HCT116 (cell line): Measurements from ENCODE around the gene DCAF6. TPM values are rescaled to one million over a fixed set of nuclear protein-coding genes. Genes with fewer than 3 reads are reported as not detected.

Experiments
- ATAC-seq: fragments of 200-7000 bp; cut with Tn5 transposase; 2 replicates; pipeline ENCODE4 v1.9.1; 2020; ENCODE audit warnings: mild to moderate bottlenecking, moderate library complexity
- BruUV-seq: library from RNA; stranded (reverse); fragments of 400-500 nt; replicated peaks from 2 replicates; lab custom pipeline; 2021; lab: Mats Ljungman, UMichigan
- CTCF ChIA-PET: fragments of 300-600 bp; sonication (Branson Sonifier 250); formaldehyde crosslinking; loops from one replicate; lab custom pipeline; 2021; ENCODE audit warnings: antibody characterized with exemption; lab: Charles Lee
- POLR2A ChIA-PET: fragments of 300-600, 350-600 bp; sonication (Branson Sonifier 250); formaldehyde crosslinking; loops from one replicate; lab custom pipeline; 2021; ENCODE audit warnings: antibody characterized with exemption; lab: Charles Lee
- RAD21 ChIA-PET, 2 experiments: fragments of 300-600 bp; sonication (Branson Sonifier 250); formaldehyde crosslinking; loops; one replicate each; lab custom pipeline; 2023; ENCODE audit warnings: low total read pairs in 2 of 2; ENCODE audit not compliant: uncharacterized antibody in 2 of 2, unreplicated experiment in 2 of 2, low non-redundant PET in 1 of 2; lab: Charles Lee
- DNase-seq: peaks from one replicate; pipeline ENCODE4 v3.0.0-alpha.2; 2010; ENCODE audit warnings: low read depth, low spot score
- H2AFZ ChIP-seq: fragments of 200-600 bp; shearing (Covaris generic), sonication (generic); 2 replicates; pipeline ENCODE4 v1.6.1; 2017; ENCODE audit warnings: low read depth, mixed run types, mixed read lengths, antibody characterized with exemption, low read length; ENCODE audit not compliant: poor library complexity, severe bottlenecking
- H3K27ac ChIP-seq: 2 replicates; pipeline ENCODE4 v1.5.1; 2012; ENCODE audit warnings: low read depth, low read length
- H3K27me3 ChIP-seq: fragments of 200-600 bp; sonication (generic); 2 replicates; pipeline ENCODE4 v1.6.1; 2016; ENCODE audit warnings: mixed run types, low read length, mixed read lengths; ENCODE audit not compliant: insufficient read depth
- H3K36me3 ChIP-seq, 2 experiments: fragments of 200-500 bp in 1 of 2; fragments of 200-600 bp in 1 of 2; sonication (Bioruptor generic) in 1 of 2; sonication (generic) in 1 of 2; 2 replicates each; pipeline versions ENCODE4 v1.5.1 to v1.6.1; 2014 to 2016; ENCODE audit warnings: low read length in 2 of 2, inconsistent platforms in 1 of 2, mixed read lengths in 1 of 2, mixed run types in 1 of 2; ENCODE audit not compliant: insufficient read depth in 2 of 2, control insufficient read depth in 1 of 2
- H3K4me1 ChIP-seq, 2 experiments: fragments of 200-600 bp in 1 of 2; sonication (generic) in 1 of 2; 2 replicates each; pipeline versions ENCODE4 v1.5.1 to v1.6.1; 2012 to 2017; ENCODE audit warnings: low read length in 2 of 2, inconsistent platforms in 1 of 2, mild to moderate bottlenecking in 1 of 2, mixed read lengths in 1 of 2, mixed run types in 1 of 2, moderate library complexity in 1 of 2; ENCODE audit not compliant: insufficient read depth in 2 of 2, control insufficient read depth in 1 of 2
- H3K4me2 ChIP-seq: fragments of 200-600 bp; sonication (generic); 2 replicates; pipeline ENCODE4 v1.6.1; 2017; ENCODE audit warnings: mixed run types, low read length, mixed read lengths
- H3K4me3 ChIP-seq, 2 experiments: fragments of 200-600 bp in 1 of 2; sonication (generic) in 1 of 2; replicated peaks in 1 of 2; 2 replicates each; pipeline ENCODE4 v1.5.1; 2011 to 2016; ENCODE audit warnings: low read length in 2 of 2, control low read depth in 1 of 2, low read depth in 1 of 2, mild to moderate bottlenecking in 1 of 2, mixed read lengths in 1 of 2, mixed run types in 1 of 2
- H3K79me2 ChIP-seq: fragments of 200-600 bp; sonication (generic); 2 replicates; pipeline ENCODE4 v1.6.1; 2017; ENCODE audit warnings: mild to moderate bottlenecking, mixed run types, low read length, moderate library complexity, mixed read lengths; ENCODE audit not compliant: insufficient read depth
- H3K9ac ChIP-seq: fragments of 200-600 bp; sonication (generic); 2 replicates; pipeline ENCODE4 v1.6.1; 2016; ENCODE audit warnings: low read length, mixed read lengths
- H3K9me2 ChIP-seq: fragments of 200-600 bp; sonication (generic), shearing (Covaris generic); 2 replicates; pipeline ENCODE4 v1.6.1; 2017; ENCODE audit warnings: mixed run types, mild to moderate bottlenecking, moderate library complexity; ENCODE audit not compliant: insufficient read depth
- H3K9me3 ChIP-seq, 2 experiments: fragments of 200-500 bp in 1 of 2; fragments of 200-600 bp in 1 of 2; sonication (Bioruptor generic) in 1 of 2; sonication (generic) in 1 of 2; 2 replicates each; pipeline ENCODE4 v1.6.1; 2014 to 2017; ENCODE audit warnings: low read length in 2 of 2, mixed read lengths in 2 of 2, inconsistent platforms in 1 of 2, low read depth in 1 of 2, mild to moderate bottlenecking in 1 of 2, mixed run types in 1 of 2, moderate library complexity in 1 of 2; ENCODE audit not compliant: control insufficient read depth in 1 of 2, insufficient read depth in 1 of 2
- H4K20me1 ChIP-seq: fragments of 200-600 bp; sonication (generic), shearing (Covaris generic); 2 replicates; pipeline ENCODE4 v1.6.1; 2017; ENCODE audit warnings: mixed run types, mild to moderate bottlenecking, moderate library complexity; ENCODE audit not compliant: insufficient read depth
- CBX3 ChIP-seq: IDR thresholded peaks from 2 replicates; pipeline ENCODE4 v1.6.1; 2012; ENCODE audit warnings: low read depth
- CEBPB ChIP-seq: IDR thresholded peaks from 2 replicates; pipeline ENCODE4 v1.6.1; 2012; ENCODE audit warnings: low read depth
- ELF1 ChIP-seq: IDR thresholded peaks from 2 replicates; pipeline ENCODE4 v1.6.1; 2012; ENCODE audit warnings: low read depth, borderline replicate concordance
- EZH2phosphoT487 ChIP-seq: fragments of 200-600 bp; IDR thresholded peaks from 2 replicates; pipeline ENCODE4 v1.6.1; 2018; ENCODE audit warnings: antibody characterized with exemption, borderline replicate concordance
- FOSL1 ChIP-seq: IDR thresholded peaks from 2 replicates; pipeline ENCODE4 v1.6.1; 2012; ENCODE audit warnings: low read depth
- JUND ChIP-seq: IDR thresholded peaks from 2 replicates; pipeline ENCODE4 v1.6.1; 2012
- POLR2A ChIP-seq: IDR thresholded peaks from 2 replicates; pipeline ENCODE4 v1.7.0; 2011; ENCODE audit warnings: borderline replicate concordance; ENCODE audit not compliant: insufficient read depth, insufficient read length; ENCODE audit errors: extremely low read depth
- SIN3A ChIP-seq: IDR thresholded peaks from 2 replicates; pipeline ENCODE4 v1.6.1; 2012; ENCODE audit warnings: low read depth
- SP1 ChIP-seq: IDR thresholded peaks from 2 replicates; pipeline ENCODE4 v1.6.1; 2012; ENCODE audit warnings: low read depth
- SRF ChIP-seq: IDR thresholded peaks from 2 replicates; pipeline ENCODE4 v1.6.1; 2012; ENCODE audit warnings: low read depth
- TCF7L2 ChIP-seq: IDR thresholded peaks from 2 replicates; pipeline ENCODE4 v1.7.0; 2011; ENCODE audit warnings: borderline replicate concordance, inconsistent platforms; ENCODE audit not compliant: insufficient read depth, insufficient read length; ENCODE audit errors: extremely low read depth
- YY1 ChIP-seq: IDR thresholded peaks from 2 replicates; pipeline ENCODE4 v1.6.1; 2011; ENCODE audit warnings: low read length, low read depth, moderate library complexity, mild to moderate bottlenecking; ENCODE audit not compliant: insufficient replicate concordance; ENCODE audit errors: extremely low read depth
- ZBTB33 ChIP-seq: IDR thresholded peaks from 2 replicates; pipeline ENCODE4 v1.6.1; 2011; ENCODE audit warnings: mild to moderate bottlenecking, low read length, moderate library complexity; ENCODE audit not compliant: insufficient replicate concordance; ENCODE audit errors: extremely low read depth
- ZFX ChIP-seq: fragments of 450-650 bp; IDR thresholded peaks from 2 replicates; pipeline ENCODE4 v1.6.1; 2017
- ZNF274 ChIP-seq: fragments of 200-500 bp; sonication (Bioruptor generic); IDR thresholded peaks from 2 replicates; pipeline ENCODE4 v1.6.1; 2014; ENCODE audit warnings: mild to moderate bottlenecking, low read depth, low read length, inconsistent platforms
- intact Hi-C: fragments of 100-400 bp; cut with micrococcal nuclease; formaldehyde crosslinking; loops from 2 replicates; pipeline ENCODE4 v1.10.0; 2022
- total RNA-seq: library from RNA; stranded (reverse); gene quantifications from one replicate; pipeline ENCODE4 v1.2.1, GENCODE V29; 2021; ENCODE audit not compliant: unreplicated experiment
- TF ChIP-seq, protein P1 (sequence below), 3 experiments: fragments of 200-600 bp in 1 of 3; sonication (generic) in 1 of 3; IDR thresholded peaks in 2 of 3; conservative IDR thresholded peaks in 1 of 3; 2 replicates each; pipeline ENCODE4 v1.5.1; 2012 to 2017; ENCODE audit warnings: low read depth in 2 of 3, low read length in 2 of 3, antibody characterized with exemption in 1 of 3, borderline replicate concordance in 1 of 3, control low read depth in 1 of 3, mild to moderate bottlenecking in 1 of 3, mixed read lengths in 1 of 3, mixed run types in 1 of 3, moderate library complexity in 1 of 3; ENCODE audit not compliant: insufficient read depth in 1 of 3
- TF ChIP-seq, protein P2 (sequence below): IDR thresholded peaks from 2 replicates; pipeline ENCODE4 v1.6.1; 2012

DCAF6 gene
- total RNA-seq, 1 experiment from 2014 or later, result 34.2 TPM

DNA sequence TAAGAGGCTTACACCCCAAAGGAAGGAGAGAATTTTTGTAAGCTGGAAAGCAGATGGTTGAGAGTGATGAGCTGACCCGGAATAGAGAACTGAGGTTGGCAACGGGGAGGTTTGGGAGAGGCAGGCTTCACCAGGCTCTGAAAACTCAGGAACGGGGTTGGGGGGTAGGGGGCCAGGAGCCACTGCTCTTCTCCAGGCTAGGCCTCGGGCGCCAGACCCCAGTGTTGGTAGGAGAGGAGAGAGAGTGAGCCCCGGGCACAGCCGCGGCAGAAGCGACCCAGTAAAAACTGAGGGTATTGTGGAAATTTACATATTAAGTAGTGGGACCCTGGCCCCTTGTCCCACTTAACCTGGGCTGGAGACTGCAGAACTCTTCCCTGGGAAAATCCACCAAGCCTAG, 154.6 kb downstream of the DCAF6 start:
- Histone ChIP-seq H3K27ac (no peak overlapping the region), H4K20me1 (no peaks in the 10 kb centered on the region), H3K79me2 (no peaks in the 10 kb centered on the region), H3K9me3 (no peaks in the 10 kb centered on the region), H3K27me3 (no peaks in the 10 kb centered on the region), H3K4me1 (peaks cover 0 to 10% of the 10 kb centered on the region in 2 experiments; a peak in 1 of 4 replicates), H3K9ac (no peak overlapping the region), H3K9me2 (no peaks in the 10 kb centered on the region), H2AFZ (no peak overlapping the region), H3K36me3 (no peaks in the 10 kb centered on the region), H3K4me3 (no peak overlapping the region), H3K4me2 (no peak overlapping the region)
- ChIA-PET POLR2A (no interaction called here), CTCF (interaction anchor here (5.2 kb wide), 1 partner anchor 9 kb away, joined by 27 read pairs; no protein-coding TSS in a partner anchor), RAD21 (no interaction called here)
- no TSS peak for BruUV-seq
- intact Hi-C loops, result no loop called here
- TF ChIP-seq POLR2A (no peak), SRF (no peak), CBX3 (no peak), SP1 (no peak), JUND (no peak), ZNF274 (no peak), TCF7L2 (no peak), ZFX (no peak), ZBTB33 (no peak), ELF1 (no peak), FOSL1 (no peak), EZH2phosphoT487 (no peak), CEBPB (no peak), SIN3A (no peak), YY1 (no peak)
- TF ChIP-seq, protein P1, sequence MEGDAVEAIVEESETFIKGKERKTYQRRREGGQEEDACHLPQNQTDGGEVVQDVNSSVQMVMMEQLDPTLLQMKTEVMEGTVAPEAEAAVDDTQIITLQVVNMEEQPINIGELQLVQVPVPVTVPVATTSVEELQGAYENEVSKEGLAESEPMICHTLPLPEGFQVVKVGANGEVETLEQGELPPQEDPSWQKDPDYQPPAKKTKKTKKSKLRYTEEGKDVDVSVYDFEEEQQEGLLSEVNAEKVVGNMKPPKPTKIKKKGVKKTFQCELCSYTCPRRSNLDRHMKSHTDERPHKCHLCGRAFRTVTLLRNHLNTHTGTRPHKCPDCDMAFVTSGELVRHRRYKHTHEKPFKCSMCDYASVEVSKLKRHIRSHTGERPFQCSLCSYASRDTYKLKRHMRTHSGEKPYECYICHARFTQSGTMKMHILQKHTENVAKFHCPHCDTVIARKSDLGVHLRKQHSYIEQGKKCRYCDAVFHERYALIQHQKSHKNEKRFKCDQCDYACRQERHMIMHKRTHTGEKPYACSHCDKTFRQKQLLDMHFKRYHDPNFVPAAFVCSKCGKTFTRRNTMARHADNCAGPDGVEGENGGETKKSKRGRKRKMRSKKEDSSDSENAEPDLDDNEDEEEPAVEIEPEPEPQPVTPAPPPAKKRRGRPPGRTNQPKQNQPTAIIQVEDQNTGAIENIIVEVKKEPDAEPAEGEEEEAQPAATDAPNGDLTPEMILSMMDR (IDR thresholded peaks at IDR 0.05 in 2 of 3, conservative IDR thresholded peaks at IDR 0.05 in 1 of 3; ENCODE audit: borderline replicate concordance in 1 of 3, insufficient read depth in 1 of 3, low read depth in 2 of 3, low read length in 2 of 3), result no peak
- TF ChIP-seq, protein P2, sequence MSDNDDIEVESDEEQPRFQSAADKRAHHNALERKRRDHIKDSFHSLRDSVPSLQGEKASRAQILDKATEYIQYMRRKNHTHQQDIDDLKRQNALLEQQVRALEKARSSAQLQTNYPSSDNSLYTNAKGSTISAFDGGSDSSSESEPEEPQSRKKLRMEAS, result no peak
- ATAC-seq (no peak), DNase-seq (no peak)
